ENCODE results near the gene CNFN.
A peak's percentile ranks its signal among the peaks of the same experiment; 100 is the strongest.

Gene CNFN

DNA sequence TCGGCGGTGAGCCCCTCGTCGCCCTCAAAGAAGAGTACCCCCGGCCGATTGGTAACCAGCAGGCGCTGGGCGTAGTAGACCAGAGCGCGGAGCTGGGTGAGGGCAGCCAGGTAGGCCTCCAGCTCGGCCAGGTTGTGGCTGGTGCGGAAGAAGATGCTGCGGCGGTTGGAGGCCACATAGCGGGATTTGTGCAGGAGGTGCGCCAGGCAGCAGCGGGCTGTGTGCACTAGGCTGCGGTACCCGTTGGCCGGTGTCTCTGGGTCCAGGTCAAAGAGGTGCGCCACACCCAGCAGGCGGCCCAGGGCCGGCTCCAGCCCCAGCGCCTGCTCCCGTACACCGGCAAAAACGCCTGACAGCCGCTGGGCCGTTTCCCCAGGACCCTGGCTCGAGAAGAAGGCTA is 20.3 kb upstream of the CNFN start:
- H3K23ac ChIP-seq (ENCODE audit: low read length in 2 of 2) = no peak overlapping the region
- peaks cover 7% of the 10 kb centered on the region for H3K79me1 ChIP-seq (replicated peaks; ENCODE audit: low read length, poor library complexity, severe bottlenecking)
- peaks cover 27% of the 10 kb centered on the region for H3K4me1 ChIP-seq (ENCODE audit: control insufficient read depth, insufficient read depth, low read depth, low read length)
- H3K9me3 ChIP-seq (ENCODE audit: control insufficient read depth, low read length) = no peaks in the 10 kb centered on the region
- no peak overlapping the region for H3K14ac ChIP-seq (ENCODE audit: low read length in 2 of 2)
- H2BK120ac ChIP-seq (ENCODE audit: low read depth, low read length) = no peak overlapping the region
- H3K27ac ChIP-seq (ENCODE audit: low read length, poor library complexity, severe bottlenecking) = no peak overlapping the region
- H3K4me2 ChIP-seq (ENCODE audit: low read length, poor library complexity, severe bottlenecking) = no peak overlapping the region
- no peak overlapping the region for H3K9ac ChIP-seq (ENCODE audit: low read length)
- H2AFZ ChIP-seq (ENCODE audit: low read depth, low read length) = no peak overlapping the region
- H4K91ac ChIP-seq (ENCODE audit: low read length) = no peak overlapping the region
- 94% methylated on average over 30 of the region's 30 CpGs for WGBS
- no peak overlapping the region for H2BK12ac ChIP-seq (ENCODE audit: low read length in 2 of 2)
- H4K8ac ChIP-seq (ENCODE audit: low read length) = no peak overlapping the region
- DNase-seq = no peak
- no peak overlapping the region for H3K18ac ChIP-seq (ENCODE audit: low read depth in 1 of 2, low read length in 2 of 2)
- H3K27me3 ChIP-seq (ENCODE audit: control insufficient read depth in 1 of 2, insufficient read depth in 1 of 2, low read length in 2 of 2) = no peaks in the 10 kb centered on the region
- H3K4ac ChIP-seq (ENCODE audit: low read depth in 1 of 2, low read length in 2 of 2) = no peak overlapping the region
- H2BK5ac ChIP-seq (ENCODE audit: low read depth, low read length, poor library complexity, severe bottlenecking) = no peak overlapping the region
- H2AK5ac ChIP-seq (ENCODE audit: low read length, severe bottlenecking) = no peak overlapping the region
- no peak overlapping the region for H2BK15ac ChIP-seq (ENCODE audit: low read depth, poor library complexity, severe bottlenecking)
- H3K36me3 ChIP-seq (ENCODE audit: control insufficient read depth in 1 of 2, insufficient read depth in 2 of 2, low read depth in 1 of 2, low read length in 2 of 2) = peaks cover 0 to 21% of the 10 kb centered on the region in 2 experiments
- H3K4me3 ChIP-seq (ENCODE audit: insufficient read depth in 1 of 2, low read depth in 1 of 2, low read length in 2 of 2) = no peak overlapping the region

- Histone ChIP-seq H3K36me3 (ENCODE audit: control insufficient read depth in 1 of 2, insufficient read depth in 2 of 2, low read depth in 1 of 2, low read length in 2 of 2) (peaks cover 0 to 21% of the 10 kb centered on the region in 2 experiments), H2BK5ac (ENCODE audit: low read depth, low read length, poor library complexity, severe bottlenecking) (no peak overlapping the region), H3K9ac (ENCODE audit: low read length) (no peak overlapping the region), H2AK5ac (ENCODE audit: low read length, severe bottlenecking) (no peak overlapping the region), H3K27ac (ENCODE audit: low read length, poor library complexity, severe bottlenecking) (no peak overlapping the region), H2AFZ (ENCODE audit: low read depth, low read length) (no peak overlapping the region), H3K4me3 (ENCODE audit: insufficient read depth in 1 of 2, low read depth in 1 of 2, low read length in 2 of 2) (no peak overlapping the region), H2BK15ac (ENCODE audit: low read depth, poor library complexity, severe bottlenecking) (no peak overlapping the region), H3K9me3 (ENCODE audit: control insufficient read depth, low read length) (no peaks in the 10 kb centered on the region), H4K8ac (ENCODE audit: low read length) (no peak overlapping the region), H3K18ac (ENCODE audit: low read depth in 1 of 2, low read length in 2 of 2) (no peak overlapping the region), H4K91ac (ENCODE audit: low read length) (no peak overlapping the region), H3K4me1 (ENCODE audit: control insufficient read depth, insufficient read depth, low read depth, low read length) (peaks cover 27% of the 10 kb centered on the region), H3K23ac (ENCODE audit: low read length in 2 of 2) (no peak overlapping the region), H3K79me1 (replicated peaks; ENCODE audit: low read length, poor library complexity, severe bottlenecking) (peaks cover 7% of the 10 kb centered on the region), H3K4me2 (ENCODE audit: low read length, poor library complexity, severe bottlenecking) (no peak overlapping the region), H3K14ac (ENCODE audit: low read length in 2 of 2) (no peak overlapping the region), H3K27me3 (ENCODE audit: control insufficient read depth in 1 of 2, insufficient read depth in 1 of 2, low read length in 2 of 2) (no peaks in the 10 kb centered on the region), H2BK12ac (ENCODE audit: low read length in 2 of 2) (no peak overlapping the region), H2BK120ac (ENCODE audit: low read depth, low read length) (no peak overlapping the region), H3K4ac (ENCODE audit: low read depth in 1 of 2, low read length in 2 of 2) (no peak overlapping the region)
- WGBS = 93% methylated on average over 6 of the region's 6 CpGs
- DNase-seq = no peak
Observed at GRCh38 chr19:42409477-42409876, 19.4 kb upstream of the CNFN start.

DNA sequence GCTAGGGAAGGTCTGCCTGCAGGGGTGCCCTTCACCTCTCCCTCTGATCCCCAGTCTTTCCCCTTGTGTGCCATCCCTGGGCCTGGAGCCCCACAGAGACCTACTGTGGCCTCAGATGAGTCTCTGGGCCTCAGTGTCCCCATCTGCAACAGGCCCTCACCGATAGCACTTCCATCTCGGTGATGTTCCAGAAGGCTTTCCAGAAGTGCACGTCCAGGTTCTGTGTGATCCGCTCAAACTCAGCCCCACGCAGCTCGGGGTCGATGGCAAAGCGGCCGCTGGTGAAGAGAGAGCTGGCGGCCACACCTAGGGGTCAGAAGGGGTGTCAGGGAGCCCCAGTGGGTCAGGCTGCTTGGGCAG is 17.7 kb upstream of the CNFN start:
- no peak overlapping the region for H2BK15ac ChIP-seq (ENCODE audit: low read depth, poor library complexity, severe bottlenecking)
- H3K27me3 ChIP-seq (ENCODE audit: control insufficient read depth in 1 of 2, insufficient read depth in 1 of 2, low read length in 2 of 2) = no peaks in the 10 kb centered on the region
- H2BK120ac ChIP-seq (ENCODE audit: low read depth, low read length) = no peak overlapping the region
- H3K79me1 ChIP-seq (replicated peaks; ENCODE audit: low read length, poor library complexity, severe bottlenecking) = peaks cover 7% of the 10 kb centered on the region
- no peak overlapping the region for H2BK5ac ChIP-seq (ENCODE audit: low read depth, low read length, poor library complexity, severe bottlenecking)
- no peaks in the 10 kb centered on the region for H3K9me3 ChIP-seq (ENCODE audit: control insufficient read depth, low read length)
- peaks cover 0 to 21% of the 10 kb centered on the region in 2 experiments for H3K36me3 ChIP-seq (ENCODE audit: control insufficient read depth in 1 of 2, insufficient read depth in 2 of 2, low read depth in 1 of 2, low read length in 2 of 2)
- H2AK5ac ChIP-seq (ENCODE audit: low read length, severe bottlenecking) = no peak overlapping the region
- H3K4me1 ChIP-seq (ENCODE audit: control insufficient read depth, insufficient read depth, low read depth, low read length) = peaks cover 25% of the 10 kb centered on the region
- H2AFZ ChIP-seq (ENCODE audit: low read depth, low read length) = no peak overlapping the region
- no peak overlapping the region for H4K8ac ChIP-seq (ENCODE audit: low read length)
- no peak overlapping the region for H4K91ac ChIP-seq (ENCODE audit: low read length)
- 97% methylated on average over 10 of the region's 10 CpGs for WGBS
- no peak overlapping the region for H2BK12ac ChIP-seq (ENCODE audit: low read length in 2 of 2)
- no peak overlapping the region for H3K4me2 ChIP-seq (ENCODE audit: low read length, poor library complexity, severe bottlenecking)
- H3K4me3 ChIP-seq (ENCODE audit: insufficient read depth in 1 of 2, low read depth in 1 of 2, low read length in 2 of 2) = no peak overlapping the region
- no peak overlapping the region for H3K27ac ChIP-seq (ENCODE audit: low read length, poor library complexity, severe bottlenecking)
- no peak overlapping the region for H3K14ac ChIP-seq (ENCODE audit: low read length in 2 of 2)
- no peak overlapping the region for H3K9ac ChIP-seq (ENCODE audit: low read length)
- H3K18ac ChIP-seq (ENCODE audit: low read depth in 1 of 2, low read length in 2 of 2) = no peak overlapping the region
- no peak overlapping the region for H3K4ac ChIP-seq (ENCODE audit: low read depth in 1 of 2, low read length in 2 of 2)
- no peak for DNase-seq
- no peak overlapping the region for H3K23ac ChIP-seq (ENCODE audit: low read length in 2 of 2)

DNA sequence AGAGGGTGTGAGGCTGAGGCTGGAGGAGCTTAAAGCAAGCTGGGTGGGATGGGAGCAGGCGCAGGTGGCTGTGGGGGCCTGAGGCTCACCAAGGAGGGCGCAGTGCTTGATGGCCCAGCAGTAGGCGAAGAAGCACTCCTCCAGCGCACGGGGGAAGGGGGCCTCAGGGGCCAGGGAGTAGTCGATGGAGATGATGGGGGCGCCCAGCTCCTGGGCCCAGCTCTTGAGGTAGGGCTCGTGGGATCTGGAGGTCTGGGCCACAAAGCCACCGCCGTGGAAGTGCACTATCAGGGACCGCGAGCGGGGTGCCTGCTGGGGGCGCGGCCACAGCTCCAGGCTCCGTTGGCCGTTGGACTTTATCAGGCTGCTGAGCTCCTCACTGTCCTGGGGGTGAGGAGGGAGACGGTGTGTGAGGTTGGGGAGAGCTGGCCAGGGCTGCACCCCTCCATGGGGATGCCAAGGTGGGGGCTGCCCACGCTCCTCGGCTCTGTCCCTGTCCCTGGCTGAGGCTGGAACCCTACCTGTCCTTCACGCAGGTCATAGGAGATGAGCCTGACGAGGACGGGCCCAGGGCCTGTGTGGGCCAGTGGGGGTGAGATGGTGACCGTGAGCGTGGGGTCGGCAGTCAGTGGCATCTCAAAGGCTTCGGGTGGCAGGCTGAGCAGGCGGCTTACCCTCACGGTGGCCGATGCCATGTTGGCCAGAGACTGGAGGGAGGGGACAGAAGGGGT is 17.2 kb upstream of the CNFN start:
- no peak overlapping the region for H3K23ac ChIP-seq (ENCODE audit: low read length in 2 of 2)
- H3K18ac ChIP-seq (ENCODE audit: low read depth in 1 of 2, low read length in 2 of 2) = no peak overlapping the region
- no peak overlapping the region for H2BK120ac ChIP-seq (ENCODE audit: low read depth, low read length)
- H2AK5ac ChIP-seq (ENCODE audit: low read length, severe bottlenecking) = no peak overlapping the region
- peaks cover 23% of the 10 kb centered on the region for H3K4me1 ChIP-seq (ENCODE audit: control insufficient read depth, insufficient read depth, low read depth, low read length)
- no peak overlapping the region for H3K27ac ChIP-seq (ENCODE audit: low read length, poor library complexity, severe bottlenecking)
- no peak overlapping the region for H2AFZ ChIP-seq (ENCODE audit: low read depth, low read length)
- DNase-seq = no peak
- H3K9ac ChIP-seq (ENCODE audit: low read length) = no peak overlapping the region
- H2BK15ac ChIP-seq (ENCODE audit: low read depth, poor library complexity, severe bottlenecking) = no peak overlapping the region
- no peak overlapping the region for H3K4ac ChIP-seq (ENCODE audit: low read depth in 1 of 2, low read length in 2 of 2)
- H3K14ac ChIP-seq (ENCODE audit: low read length in 2 of 2) = no peak overlapping the region
- 94% methylated on average over 30 of the region's 30 CpGs for WGBS
- H3K79me1 ChIP-seq (replicated peaks; ENCODE audit: low read length, poor library complexity, severe bottlenecking) = peaks cover 10% of the 10 kb centered on the region
- peak overlapping the region; percentile 28 for H4K91ac ChIP-seq (ENCODE audit: low read length)
- no peak overlapping the region for H3K4me2 ChIP-seq (ENCODE audit: low read length, poor library complexity, severe bottlenecking)
- no peak overlapping the region for H2BK5ac ChIP-seq (ENCODE audit: low read depth, low read length, poor library complexity, severe bottlenecking)
- no peak overlapping the region for H3K4me3 ChIP-seq (ENCODE audit: insufficient read depth in 1 of 2, low read depth in 1 of 2, low read length in 2 of 2)
- H3K36me3 ChIP-seq (ENCODE audit: control insufficient read depth in 1 of 2, insufficient read depth in 2 of 2, low read depth in 1 of 2, low read length in 2 of 2) = peaks cover 0 to 21% of the 10 kb centered on the region in 2 experiments
- H2BK12ac ChIP-seq (ENCODE audit: low read length in 2 of 2) = no peak overlapping the region
- H3K9me3 ChIP-seq (ENCODE audit: control insufficient read depth, low read length) = no peaks in the 10 kb centered on the region
- H4K8ac ChIP-seq (ENCODE audit: low read length) = no peak overlapping the region
- no peaks in the 10 kb centered on the region for H3K27me3 ChIP-seq (ENCODE audit: control insufficient read depth in 1 of 2, insufficient read depth in 1 of 2, low read length in 2 of 2)

Measured in mesenchymal stem cell (in vitro differentiated cells and primary cell).